ENCODE results near the gene LIMD2. TPM values are rescaled to one million over a fixed set of nuclear protein-coding genes. Genes with fewer than 3 reads are reported as not detected.

The LIMD2 gene
- total RNA-seq, 4 donors from 2014 or later = 1.6 to 8.5 (median 4.7) TPM

- WGBS, 2 donors = 33 to 50% methylated on average over 1 to 3 of the region's 3 CpGs
- Histone ChIP-seq H3K27ac (peak overlapping the region in 1 of 4 donors; percentile 0), H3K4me1 (peaks cover 3 to 34% (median 11%) of the 10 kb centered on the region in 3 donors), H3K27me3 (peaks cover 0 to 4% (median 0%) of the 10 kb centered on the region in 4 donors), H3K4me3 (no peak overlapping the region), H3K36me3 (peaks cover 6 to 77% (median 15%) of the 10 kb centered on the region in 3 donors), H3K9me3 (no peaks in the 10 kb centered on the region)
- DNase-seq = no peak
- intact Hi-C loops (cut with DNase I) = no loop called here
- TF ChIP-seq CTCF (IDR thresholded peaks at IDR 0.05) (no peak), POLR2A (IDR thresholded peaks at IDR 0.05) (no peak)
Measured at GRCh38 chr17:63705657-63706056, 5.7 kb upstream of the LIMD2 start.

GRCh38 chr17:63704836-63705235 lies 4.9 kb upstream of the LIMD2 start:
- Histone ChIP-seq H3K27me3 (peaks cover 0 to 11% (median 0%) of the 10 kb centered on the region in 4 donors), H3K4me1 (peaks cover 3 to 40% (median 17%) of the 10 kb centered on the region in 3 donors), H3K27ac (no peak overlapping the region), H3K4me3 (no peak overlapping the region), H3K9me3 (no peaks in the 10 kb centered on the region), H3K36me3 (peaks cover 6 to 68% (median 10%) of the 10 kb centered on the region in 3 donors)
- intact Hi-C loops (cut with DNase I) = no loop called here
- 81 to 82% methylated on average over 6 to 7 of the region's 9 CpGs for WGBS, 2 donors
- DNase-seq = no peak
- no peak for TF ChIP-seq CTCF (IDR thresholded peaks at IDR 0.05)
- no peak for TF ChIP-seq POLR2A (IDR thresholded peaks at IDR 0.05)

- no peak for DNase-seq
- Histone ChIP-seq H3K4me3 (no peak overlapping the region), H3K27ac (no peak overlapping the region), H3K9me3 (no peaks in the 10 kb centered on the region), H3K4me1 (peaks cover 5 to 46% (median 22%) of the 10 kb centered on the region in 3 donors), H3K27me3 (peaks cover 0 to 17% (median 0%) of the 10 kb centered on the region in 4 donors), H3K36me3 (peaks cover 6 to 62% (median 6%) of the 10 kb centered on the region in 3 donors)
- WGBS, 2 donors = no CpG with 5 or more reads among the region's 11 CpGs
- intact Hi-C loops (cut with DNase I) = no loop called here
- TF ChIP-seq POLR2A (IDR thresholded peaks at IDR 0.05) (no peak), CTCF (IDR thresholded peaks at IDR 0.05) (no peak)
Measured at GRCh38 chr17:63704259-63704576, 4.3 kb upstream of the LIMD2 start.

- H3K36me3 ChIP-seq = peaks cover 6 to 57% (median 6%) of the 10 kb centered on the region in 3 donors
- H3K4me3 ChIP-seq = no peak overlapping the region
- H3K27ac ChIP-seq = no peak overlapping the region
- no peak for TF ChIP-seq POLR2A (IDR thresholded peaks at IDR 0.05)
- no peak for TF ChIP-seq CTCF (IDR thresholded peaks at IDR 0.05)
- peaks cover 8 to 51% (median 27%) of the 10 kb centered on the region in 3 donors for H3K4me1 ChIP-seq
- H3K27me3 ChIP-seq = peaks cover 0 to 19% (median 0%) of the 10 kb centered on the region in 4 donors
- no peaks in the 10 kb centered on the region for H3K9me3 ChIP-seq
- no peak for DNase-seq
- 92 to 95% methylated on average over 8 to 14 of the region's 16 CpGs for WGBS, 2 donors
- intact Hi-C loops (cut with DNase I) = no loop called here
Measured at GRCh38 chr17:63703556-63704258, 3.8 kb upstream of the LIMD2 start.

- intact Hi-C loops (cut with DNase I) = no loop called here
- Histone ChIP-seq H3K4me3 (no peak overlapping the region), H3K4me1 (peaks cover 15 to 58% (median 34%) of the 10 kb centered on the region in 3 donors), H3K27ac (peak overlapping the region in 1 of 4 donors; percentile 21), H3K36me3 (peaks cover 6 to 50% (median 6%) of the 10 kb centered on the region in 3 donors), H3K27me3 (peaks cover 0 to 19% (median 0%) of the 10 kb centered on the region in 4 donors), H3K9me3 (no peaks in the 10 kb centered on the region)
- WGBS, 2 donors = 81 to 90% methylated on average over 5 of the region's 5 CpGs
- no peak for DNase-seq
- TF ChIP-seq POLR2A (IDR thresholded peaks at IDR 0.05) (no peak), CTCF (IDR thresholded peaks at IDR 0.05) (no peak)
Measured at GRCh38 chr17:63703029-63703428, 3.1 kb upstream of the LIMD2 start.
